Cardiac fibroblast (primary cell): Measurements from ENCODE around the gene KAZN.

Source experiments
- DNase-seq, 2 donors: peaks; one replicate each; pipeline versions ENCODE4 v3.0.0 to v3.0.0-alpha.2; 2010; ENCODE audit warnings: low read depth in 2 of 2
- H3K4me3 ChIP-seq, 2 donors: replicated peaks in 1 of 2; 1 replicate in 1 of 2; 2 replicates in 1 of 2; pipeline ENCODE4 v1.5.1; 2011; ENCODE audit warnings: low read depth in 2 of 2, low read length in 2 of 2, mild to moderate bottlenecking in 2 of 2, moderate library complexity in 1 of 2
- CTCF ChIP-seq: IDR thresholded peaks from one replicate; pipeline ENCODE4 v1.5.1; 2011; ENCODE audit warnings: low read depth, mild to moderate bottlenecking, low read length, inconsistent platforms

Gene KAZN

GRCh38 chr1:14715802-14716201 is 117.3 kb downstream of the KAZN start:
- no peak for DNase-seq
- TF ChIP-seq CTCF: no peak
- H3K4me3 ChIP-seq: no peak overlapping the region

- TF ChIP-seq CTCF: no peak
- DNase-seq: no peak
Measured at GRCh38 chr1:14716474-14716873, 118.0 kb downstream of the KAZN start.

DNA sequence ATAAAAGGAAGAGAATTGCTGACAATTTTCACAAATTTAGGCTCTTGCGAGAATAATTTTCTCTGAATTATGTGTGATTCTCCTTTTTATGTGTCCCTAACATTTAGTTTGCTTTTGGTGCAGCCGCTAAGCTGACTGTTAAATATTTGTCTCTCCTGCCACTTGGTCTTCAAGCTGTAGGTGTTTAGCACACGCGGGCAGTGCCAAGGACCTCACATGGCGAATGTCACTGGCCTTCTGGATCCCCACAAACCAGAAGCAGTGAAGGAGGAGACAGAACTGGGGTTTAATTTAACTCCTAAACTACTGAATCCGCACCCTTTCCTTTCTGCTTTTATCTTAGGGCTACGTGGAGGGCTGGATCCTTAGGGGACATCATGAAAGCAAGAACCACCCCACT is 120.0 kb downstream of the KAZN start:
- no peak for TF ChIP-seq CTCF
- no peak for DNase-seq
- no peak overlapping the region for H3K4me3 ChIP-seq

More at GRCh38 chr1:14716474-14716873, 118.0 kb downstream of the KAZN start:
- no peak overlapping the region for H3K4me3 ChIP-seq

DNA sequence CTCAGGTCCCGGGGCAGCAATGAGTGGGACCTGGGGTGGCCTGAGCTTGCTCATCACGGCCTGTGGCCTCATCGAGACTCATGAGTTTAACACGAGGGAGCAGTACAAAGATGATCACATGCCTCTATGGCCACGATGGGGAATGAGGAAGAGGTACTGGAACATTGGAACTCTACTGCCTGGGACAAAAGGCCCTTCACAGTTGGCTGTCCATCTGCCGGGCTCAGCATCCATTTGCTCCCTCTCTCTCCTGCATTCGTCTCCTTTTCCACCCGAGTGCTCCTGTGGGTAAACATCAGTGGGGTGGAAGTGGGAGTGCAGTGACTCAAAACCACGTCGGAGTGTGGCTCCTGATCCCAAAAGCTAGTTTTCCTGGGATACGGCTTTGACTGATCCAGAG is 124.9 kb downstream of the KAZN start:
- no peak overlapping the region for H3K4me3 ChIP-seq
- TF ChIP-seq CTCF: no peak
- DNase-seq: no peak

GRCh38 chr1:14724246-14724645 is 125.8 kb downstream of the KAZN start:
- no peak overlapping the region for H3K4me3 ChIP-seq
- DNase-seq: no peak
- no peak for TF ChIP-seq CTCF

GRCh38 chr1:14724678-14725077 is 126.2 kb downstream of the KAZN start:
- H3K4me3 ChIP-seq: no peak overlapping the region
- no peak for TF ChIP-seq CTCF
- no peak for DNase-seq

DNA sequence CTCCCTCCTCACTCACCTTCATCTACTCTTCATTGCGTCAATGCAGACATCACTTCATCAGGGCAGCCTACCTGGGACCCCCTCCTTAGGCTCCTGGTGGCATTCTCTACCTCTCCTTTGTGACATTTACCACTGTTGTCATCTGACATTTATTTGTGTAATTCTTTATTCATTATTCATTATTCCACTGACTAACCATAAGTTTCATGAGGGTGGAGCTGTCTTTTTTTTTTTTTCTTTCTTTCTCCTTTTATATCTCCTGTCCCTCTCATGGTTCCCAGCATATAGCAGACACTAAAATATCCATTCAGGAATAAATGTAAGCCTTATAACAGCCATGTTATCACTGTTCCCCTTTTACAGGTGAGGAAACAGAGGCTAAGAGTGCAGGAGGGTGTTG is 126.8 kb downstream of the KAZN start:
- TF ChIP-seq CTCF: no peak
- DNase-seq: no peak
- H3K4me3 ChIP-seq: no peak overlapping the region
